IMR-90 (cell line): ENCODE data around the gene WIPI1. TPM values are rescaled to one million over a fixed set of nuclear protein-coding genes. Genes with fewer than 3 reads are reported as not detected.

ENCODE experiments used
- ATAC-seq: fragments of 200-7000 bp; cut with Tn5 transposase; 2 replicates; pipeline ENCODE4 v1.9.1; 2020; ENCODE audit warnings: low read depth, mild to moderate bottlenecking, moderate library complexity
- BruUV-seq: library from RNA; stranded (reverse); fragments of 400-500 nt; replicated peaks from 2 replicates; lab custom pipeline; 2021; lab: Mats Ljungman, UMichigan
- CTCF ChIA-PET: fragments of 300-600 bp; formaldehyde crosslinking; extraction: SDS; loops from one replicate; lab custom pipeline; 2021; ENCODE audit warnings: antibody characterized with exemption; lab: Yijun Ruan, JAX
- POLR2A ChIA-PET: fragments of 300-600 bp; sonication (Branson Sonifier 250); formaldehyde crosslinking; loops from one replicate; lab custom pipeline; 2022; ENCODE audit warnings: antibody characterized with exemption; ENCODE audit not compliant: unreplicated experiment; lab: Charles Lee
- DNase-seq: peaks from one replicate; pipeline ENCODE4 v3.0.0; 2013
- H2AFZ ChIP-seq: replicated peaks from 2 replicates; pipeline ENCODE3; 2013; ENCODE audit warnings: low read length, mild to moderate bottlenecking; ENCODE audit not compliant: poor library complexity
- H2AK5ac ChIP-seq: 2 replicates; pipeline ENCODE4 v1.6.1; 2013; ENCODE audit warnings: low read depth, low read length, inconsistent platforms
- H2AK9ac ChIP-seq: replicated peaks from 2 replicates; pipeline ENCODE3; 2013; ENCODE audit warnings: mild to moderate bottlenecking, low read depth, low read length, moderate library complexity; ENCODE audit not compliant: poor library complexity
- H2BK120ac ChIP-seq: 2 replicates; pipeline ENCODE4 v1.6.1; 2013; ENCODE audit warnings: low read depth, low read length, inconsistent platforms
- H2BK15ac ChIP-seq: 3 replicates; pipeline ENCODE4 v1.6.1; 2013; ENCODE audit warnings: low read depth, low read length, inconsistent platforms
- H2BK20ac ChIP-seq: 2 replicates; pipeline ENCODE4 v1.6.1; 2013; ENCODE audit warnings: low read depth, mild to moderate bottlenecking, inconsistent platforms, low read length, moderate library complexity
- H2BK5ac ChIP-seq: 2 replicates; pipeline ENCODE4 v1.6.1; 2013; ENCODE audit warnings: mild to moderate bottlenecking, low read depth, low read length, inconsistent platforms; ENCODE audit not compliant: poor library complexity, severe bottlenecking
- H3K14ac ChIP-seq: replicated peaks from 2 replicates; pipeline ENCODE4 v1.6.1; 2013; ENCODE audit warnings: low read depth, low read length, inconsistent platforms
- H3K18ac ChIP-seq: 2 replicates; pipeline ENCODE4 v1.6.1; 2013; ENCODE audit warnings: low read depth, low read length, control low read depth
- H3K23ac ChIP-seq: 2 replicates; pipeline ENCODE4 v1.6.1; 2013; ENCODE audit warnings: low read depth, low read length, inconsistent platforms
- H3K27ac ChIP-seq: 2 replicates; pipeline ENCODE4 v1.5.1; 2013; ENCODE audit warnings: mild to moderate bottlenecking, control low read depth, low read length; ENCODE audit not compliant: insufficient read depth
- H3K27me3 ChIP-seq: 2 replicates; pipeline ENCODE4 v1.6.1; 2013; ENCODE audit warnings: low read length; ENCODE audit not compliant: control insufficient read depth, insufficient read depth
- H3K36me3 ChIP-seq: 2 replicates; pipeline ENCODE4 v1.6.1; 2013; ENCODE audit warnings: low read length, mixed read lengths; ENCODE audit not compliant: control insufficient read depth, insufficient read depth
- H3K4ac ChIP-seq: 2 replicates; pipeline ENCODE4 v1.6.1; 2013; ENCODE audit warnings: low read depth, low read length, inconsistent platforms
- H3K4me1 ChIP-seq: 2 replicates; pipeline ENCODE4 v1.6.1; 2013; ENCODE audit warnings: low read length, mixed read lengths; ENCODE audit not compliant: control insufficient read depth, insufficient read depth
- H3K4me2 ChIP-seq: 2 replicates; pipeline ENCODE4 v1.6.1; 2013; ENCODE audit warnings: low read depth, mild to moderate bottlenecking, control low read depth, low read length, moderate library complexity
- H3K4me3 ChIP-seq: 2 replicates; pipeline ENCODE4 v1.5.1; 2013; ENCODE audit warnings: low read depth, mild to moderate bottlenecking, control low read depth, low read length, moderate library complexity; ENCODE audit not compliant: insufficient read depth
- H3K56ac ChIP-seq: 2 replicates; pipeline ENCODE4 v1.6.1; 2013; ENCODE audit warnings: low read length, inconsistent platforms; ENCODE audit not compliant: insufficient read depth; ENCODE audit errors: extremely low read depth
- H3K79me1 ChIP-seq, 2 experiments: 2 replicates each; pipeline ENCODE4 v1.6.1; 2013; ENCODE audit warnings: low read length in 2 of 2, inconsistent platforms in 1 of 2, low read depth in 1 of 2
- H3K9ac ChIP-seq: 2 replicates; pipeline ENCODE4 v1.6.1; 2013; ENCODE audit warnings: low read depth, low read length, control low read depth
- H3K9me1 ChIP-seq: 2 replicates; pipeline ENCODE4 v1.6.1; 2013; ENCODE audit warnings: low read length, inconsistent platforms; ENCODE audit not compliant: insufficient read depth
- H3K9me3 ChIP-seq: 2 replicates; pipeline ENCODE4 v1.6.1; 2013; ENCODE audit warnings: low read length; ENCODE audit not compliant: control insufficient read depth, insufficient read depth
- H4K20me1 ChIP-seq: 2 replicates; pipeline ENCODE4 v1.6.1; 2013; ENCODE audit warnings: low read length, inconsistent platforms; ENCODE audit not compliant: insufficient read depth
- H4K5ac ChIP-seq: 2 replicates; pipeline ENCODE4 v1.6.1; 2013; ENCODE audit warnings: mild to moderate bottlenecking, low read depth, low read length, control low read depth
- H4K8ac ChIP-seq, 2 experiments: 2 replicates each; pipeline ENCODE4 v1.6.1; 2013; ENCODE audit warnings: low read depth in 2 of 2, low read length in 2 of 2, control low read depth in 1 of 2, inconsistent platforms in 1 of 2
- H4K91ac ChIP-seq: 2 replicates; pipeline ENCODE4 v1.6.1; 2013; ENCODE audit warnings: low read depth, low read length, inconsistent platforms; ENCODE audit not compliant: insufficient read depth
- CHD1 ChIP-seq: IDR thresholded peaks from 2 replicates; pipeline ENCODE4 v1.6.1; 2012; ENCODE audit warnings: low read depth, low read length, improper control_type of control experiment
- FOS ChIP-seq: fragments of 150-350 bp; IDR thresholded peaks from 2 replicates; pipeline ENCODE4 v1.6.1; 2016; ENCODE audit warnings: low read depth, low read length
- MAFK ChIP-seq: IDR thresholded peaks from 2 replicates; pipeline ENCODE4 v1.6.1; 2012; ENCODE audit warnings: low read depth, low read length, improper control_type of control experiment
- MAZ ChIP-seq: IDR thresholded peaks from 2 replicates; pipeline ENCODE4 v1.6.1; 2012; ENCODE audit warnings: low read depth, mild to moderate bottlenecking, low read length, improper control_type of control experiment, moderate library complexity, borderline replicate concordance
- MXI1 ChIP-seq: IDR thresholded peaks from 2 replicates; pipeline ENCODE4 v1.6.1; 2012; ENCODE audit warnings: low read depth, mild to moderate bottlenecking, low read length, moderate library complexity, borderline replicate concordance
- NFE2L2 ChIP-seq: fragments of 150-350 bp; IDR thresholded peaks from 2 replicates; pipeline ENCODE4 v1.6.1; 2016; ENCODE audit warnings: low read depth, mild to moderate bottlenecking, low read length
- POLR2A ChIP-seq: IDR thresholded peaks from 2 replicates; pipeline ENCODE4 v1.6.1; 2012; ENCODE audit warnings: mild to moderate bottlenecking, low read depth, low read length
- RAD21 ChIP-seq: IDR thresholded peaks from 2 replicates; pipeline ENCODE4 v1.6.1; 2012; ENCODE audit warnings: low read length, improper control_type of control experiment
- RCOR1 ChIP-seq: IDR thresholded peaks from 2 replicates; pipeline ENCODE4 v1.6.1; 2012; ENCODE audit warnings: mild to moderate bottlenecking, low read length, improper control_type of control experiment; ENCODE audit not compliant: insufficient replicate concordance
- RFX5 ChIP-seq: IDR thresholded peaks from 2 replicates; pipeline ENCODE4 v1.8.0; 2012; ENCODE audit warnings: low read depth, mild to moderate bottlenecking, low read length, moderate library complexity
- SMC3 ChIP-seq: fragments of 150-350 bp; IDR thresholded peaks from 2 replicates; pipeline ENCODE4 v1.6.1; 2016; ENCODE audit warnings: low read depth, mild to moderate bottlenecking, antibody characterized with exemption, low read length, moderate library complexity
- WGBS, 2 experiments: methylation state at CpG; one replicate each; pipeline versions ENCODE4 v1.1.5 to v1.1.7; 2013; ENCODE audit warnings: missing lambda C conversion rate in 2 of 2; ENCODE audit not compliant: insufficient read length in 1 of 2; ENCODE audit errors: extremely low coverage in 2 of 2; 5-methylcytosine and 5-hydroxymethylcytosine counted together
- dilution Hi-C: fragments of 300-500 bp; cut with HindIII; formaldehyde crosslinking; loops from one replicate; pipeline ENCODE4 v1.14.3; 2018; ENCODE audit warnings: low sequenced_read_pairs; ENCODE audit not compliant: unreplicated experiment
- in situ Hi-C: fragments of 300-500 bp; cut with MboI; formaldehyde crosslinking; loops from 3 replicates; pipeline ENCODE4 v1.14.3; 2019; ENCODE audit warnings: low sequenced_read_pairs, inconsistent platforms, mixed read lengths
- intact Hi-C: fragments of 100-400 bp; cut with micrococcal nuclease; formaldehyde crosslinking; loops from 2 replicates; pipeline ENCODE4 v1.10.0; 2022
- polyA plus RNA-seq, 3 experiments: library from polyadenylated mRNA; depleted of rRNA; stranded (reverse); fragments of >200 nt; gene quantifications; 2 replicates each; pipeline ENCODE4 v1.2.3, GENCODE V29; 2012; ENCODE audit warnings: low replicate concordance in 1 of 3
- total RNA-seq: library from RNA; depleted of rRNA; stranded (reverse); fragments of >200 nt; gene quantifications from 2 replicates; pipeline ENCODE4 v1.2.3, GENCODE V29; 2012
- TF ChIP-seq, protein P1 (sequence below): fragments of 150-350 bp; IDR thresholded peaks from 2 replicates; pipeline ENCODE4 v1.6.1; 2017; ENCODE audit warnings: mild to moderate bottlenecking, antibody characterized with exemption, low read length, low read depth

Gene WIPI1
- total and polyA plus RNA-seq, 2 of the 4 experiments (the other 2 are of a cell fraction) = 78.6 to 129 TPM

GRCh38 chr17:68480885-68481284 is 23.6 kb upstream of the WIPI1 start:
- H4K5ac ChIP-seq = no peak overlapping the region
- no peak overlapping the region for H4K91ac ChIP-seq
- WGBS, 2 experiments = no CpG with 5 or more reads among the region's 4 CpGs
- BruUV-seq = no TSS peak
- H3K27ac ChIP-seq = no peak overlapping the region
- H2AK9ac ChIP-seq = no peak overlapping the region
- H3K23ac ChIP-seq = no peak overlapping the region
- intact Hi-C loops (no loop called here), dilution Hi-C loops (no loop called here), in situ Hi-C loops (no loop called here)
- H3K36me3 ChIP-seq = no peaks in the 10 kb centered on the region
- H3K9me3 ChIP-seq = no peaks in the 10 kb centered on the region
- TF ChIP-seq, protein P1, sequence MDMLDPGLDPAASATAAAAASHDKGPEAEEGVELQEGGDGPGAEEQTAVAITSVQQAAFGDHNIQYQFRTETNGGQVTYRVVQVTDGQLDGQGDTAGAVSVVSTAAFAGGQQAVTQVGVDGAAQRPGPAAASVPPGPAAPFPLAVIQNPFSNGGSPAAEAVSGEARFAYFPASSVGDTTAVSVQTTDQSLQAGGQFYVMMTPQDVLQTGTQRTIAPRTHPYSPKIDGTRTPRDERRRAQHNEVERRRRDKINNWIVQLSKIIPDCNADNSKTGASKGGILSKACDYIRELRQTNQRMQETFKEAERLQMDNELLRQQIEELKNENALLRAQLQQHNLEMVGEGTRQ = no peak
- TF ChIP-seq CHD1 (no peak), SMC3 (no peak), MAFK (no peak), RCOR1 (no peak), MXI1 (no peak), POLR2A (no peak), RAD21 (no peak), NFE2L2 (no peak), FOS (no peak), RFX5 (no peak), MAZ (no peak)
- H3K4me1 ChIP-seq = no peaks in the 10 kb centered on the region
- no peak for ATAC-seq
- no peaks in the 10 kb centered on the region for H3K79me1 ChIP-seq
- no peak overlapping the region for H3K4ac ChIP-seq
- H4K8ac ChIP-seq = no peak overlapping the region
- no peak overlapping the region for H3K4me3 ChIP-seq
- H2BK120ac ChIP-seq = no peak overlapping the region
- no peak overlapping the region for H3K14ac ChIP-seq
- no peak overlapping the region for H2BK15ac ChIP-seq
- peaks cover 24% of the 10 kb centered on the region for H3K27me3 ChIP-seq
- H2AK5ac ChIP-seq = no peak overlapping the region
- no peak overlapping the region for H3K56ac ChIP-seq
- H3K18ac ChIP-seq = no peak overlapping the region
- no peak overlapping the region for H2BK20ac ChIP-seq
- ChIA-PET CTCF (no interaction called here), POLR2A (no interaction called here)
- no peak overlapping the region for H3K9ac ChIP-seq
- H2AFZ ChIP-seq = no peak overlapping the region
- H2BK5ac ChIP-seq = no peak overlapping the region
- no peak overlapping the region for H3K4me2 ChIP-seq
- no peaks in the 10 kb centered on the region for H3K9me1 ChIP-seq
- no peak for DNase-seq
- no peaks in the 10 kb centered on the region for H4K20me1 ChIP-seq
